Measurements from ENCODE around the gene LIME1. TPM values are rescaled to one million over a fixed set of nuclear protein-coding genes. Genes with fewer than 3 reads are reported as not detected.

LIME1 gene, protein sequence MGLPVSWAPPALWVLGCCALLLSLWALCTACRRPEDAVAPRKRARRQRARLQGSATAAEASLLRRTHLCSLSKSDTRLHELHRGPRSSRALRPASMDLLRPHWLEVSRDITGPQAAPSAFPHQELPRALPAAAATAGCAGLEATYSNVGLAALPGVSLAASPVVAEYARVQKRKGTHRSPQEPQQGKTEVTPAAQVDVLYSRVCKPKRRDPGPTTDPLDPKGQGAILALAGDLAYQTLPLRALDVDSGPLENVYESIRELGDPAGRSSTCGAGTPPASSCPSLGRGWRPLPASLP
- total RNA-seq = 100 to 1,000 TPM; 162 to 169 TPM
- polyA plus RNA-seq = 100 to 1,000 TPM; 297 to 324 TPM

DNA sequence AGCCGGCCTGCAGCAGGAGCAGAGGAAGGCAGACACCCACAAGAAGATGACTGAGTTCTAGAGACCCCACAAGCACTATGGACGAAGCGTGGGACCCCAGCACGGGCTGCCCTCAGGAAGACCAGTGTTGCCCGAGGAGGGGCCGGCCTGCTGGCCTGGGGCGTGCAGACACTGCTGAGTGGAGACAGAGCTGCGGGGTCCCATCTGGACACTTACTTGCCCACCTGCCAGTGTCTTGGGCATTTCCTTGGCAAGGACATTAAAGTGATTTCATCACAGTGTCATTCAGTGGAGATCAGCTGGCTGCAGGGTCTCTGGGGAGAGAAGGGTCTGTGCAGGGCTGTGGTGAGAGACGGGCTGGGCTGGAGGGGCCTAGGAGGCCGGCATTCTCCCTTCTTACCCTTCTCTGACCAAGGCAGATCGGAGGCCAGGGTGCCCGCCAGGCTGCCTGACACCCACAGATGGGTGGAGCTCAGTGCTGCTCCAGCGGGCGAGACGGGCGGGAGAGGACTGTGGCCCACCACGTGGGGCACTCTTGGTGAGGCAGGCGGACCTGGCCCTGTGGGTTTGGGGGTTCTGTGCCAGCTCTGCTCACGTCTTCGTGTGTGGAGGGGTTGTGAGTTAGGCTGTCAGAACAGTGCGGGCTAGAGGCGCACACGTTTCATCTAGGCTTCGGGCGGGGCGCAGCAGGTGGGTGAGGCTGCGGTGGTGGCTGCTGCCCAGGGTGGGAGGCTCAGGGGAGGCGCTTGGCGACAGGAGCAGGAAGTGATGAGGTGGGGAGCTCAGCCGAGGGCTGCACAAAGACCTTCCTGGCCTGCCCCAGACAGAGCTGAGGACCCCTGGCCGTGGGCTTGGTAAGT is at the start of gene LIME1:
Gene LIME1, plus strand, starts transcription at position 806 of the 860 bp plus-strand sequence. CDS start 886 bp downstream, outside the sequence.
- POLR2A ChIA-PET (ENCODE audit: partially characterized antibody) = interaction anchor here (0.6 to 7.0 kb wide), 37 partner anchors 8 to 343 kb away, joined by 3 to 202 read pairs (median 7); partner anchors contain the start of genes ARFRP1, FNDC11, GMEB2 and OPRL1
- peak within 1 kb of the TSS; percentile 89 to 95 (median 91) for H3K4me3 Mint-ChIP-seq
- H3K9me3 ChIP-seq (ENCODE audit: control insufficient read depth in 1 of 2, low read length in 2 of 2) = no peaks in the 10 kb centered on the region
- intact Hi-C loops (cut with micrococcal nuclease) = loop anchor here (1.0 to 5.0 kb wide), 6 partner anchors 8 to 221 kb away; partner anchors contain the start of genes ARFRP1, STMN3 and UCKL1
- no peaks in the 10 kb centered on the region for H3K27me3 Mint-ChIP-seq
- peaks cover 22% of the 10 kb centered on the region for H3K36me3 ChIP-seq (ENCODE audit: insufficient read depth, low read length)
- peaks cover 10 to 28% (median 15%) of the 10 kb centered on the region in 4 donors for H3K4me1 Mint-ChIP-seq
- H3K27ac Mint-ChIP-seq = peak within 1 kb of the TSS; percentile 90 to 97 (median 94)
- H3K4me1 ChIP-seq (ENCODE audit: insufficient read depth, low read length) = peaks cover 42% of the 10 kb centered on the region
- peaks cover 0 to 3% (median 0%) of the 10 kb centered on the region in 8 donors for H3K9me3 Mint-ChIP-seq
- no peaks in the 10 kb centered on the region for H3K27me3 ChIP-seq (ENCODE audit: insufficient read depth, low read length)
- peaks cover 7 to 29% of the 10 kb centered on the region in 2 donors for H3K36me3 Mint-ChIP-seq
- H3K4me3 ChIP-seq (ENCODE audit: low read length in 2 of 2) = peak within 1 kb of the TSS; percentile 91 to 92
- H3K27ac ChIP-seq (ENCODE audit: low read depth, low read length) = peak within 1 kb of the TSS; percentile 69
- DNase-seq = peak; percentile 85 to 91 (median 87)
- CTCF ChIA-PET (ENCODE audit: partially characterized antibody) = interaction anchor here (0.8 to 2.4 kb wide), 16 partner anchors 8 to 244 kb away, joined by 3 to 26 read pairs (median 4); partner anchors contain the start of genes ARFRP1, PTK6, SAMD10 and ZGPAT

DNA sequence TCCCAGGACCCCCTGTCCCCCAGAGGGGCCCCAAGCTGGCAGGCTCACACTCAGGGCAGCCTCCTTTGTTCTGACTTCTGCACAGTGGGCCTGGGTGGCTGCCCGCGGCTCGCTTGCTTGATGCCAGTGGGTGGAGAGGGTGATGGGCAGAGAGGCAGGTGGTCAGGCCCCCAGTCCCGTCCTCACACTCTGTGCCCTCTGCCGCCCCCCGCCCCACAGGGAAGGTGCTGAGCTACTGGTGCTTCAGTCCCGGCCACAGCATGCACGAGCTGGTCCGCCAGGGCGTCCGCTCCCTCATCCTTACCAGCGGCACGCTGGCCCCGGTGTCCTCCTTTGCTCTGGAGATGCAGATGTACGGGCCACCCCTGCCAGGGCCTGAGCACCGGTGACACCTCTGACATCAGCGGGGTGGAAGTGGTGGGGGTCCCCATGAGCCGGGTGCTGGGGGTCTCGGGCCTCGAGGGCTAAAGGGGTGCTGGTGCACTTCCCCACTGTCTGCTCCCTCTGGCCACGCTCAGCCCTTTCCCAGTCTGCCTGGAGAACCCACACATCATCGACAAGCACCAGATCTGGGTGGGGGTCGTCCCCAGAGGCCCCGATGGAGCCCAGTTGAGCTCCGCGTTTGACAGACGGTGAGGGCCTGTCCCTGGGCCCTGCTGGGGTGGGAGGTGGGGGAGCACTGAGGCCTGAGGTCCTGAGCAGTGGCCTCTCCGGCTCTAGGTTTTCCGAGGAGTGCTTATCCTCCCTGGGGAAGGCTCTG is 48.9 kb upstream of the LIME1 start:
- H3K27ac Mint-ChIP-seq = no peak overlapping the region
- H3K4me1 Mint-ChIP-seq = peaks cover 1 to 10% (median 5%) of the 10 kb centered on the region in 4 donors
- Histone ChIP-seq H3K4me1 (ENCODE audit: insufficient read depth, low read length) (peaks cover 16% of the 10 kb centered on the region), H3K36me3 (ENCODE audit: insufficient read depth, low read length) (no peaks in the 10 kb centered on the region), H3K9me3 (ENCODE audit: control insufficient read depth in 1 of 2, low read length in 2 of 2) (no peaks in the 10 kb centered on the region), H3K27me3 (ENCODE audit: insufficient read depth, low read length) (no peaks in the 10 kb centered on the region), H3K27ac (ENCODE audit: low read depth, low read length) (no peak overlapping the region), H3K4me3 (ENCODE audit: low read length in 2 of 2) (no peak overlapping the region)
- peak in 1 of 5 donors; percentile 13 for DNase-seq
- no peak overlapping the region for H3K4me3 Mint-ChIP-seq
- ChIA-PET CTCF (ENCODE audit: partially characterized antibody) (no interaction called here), POLR2A (ENCODE audit: partially characterized antibody) (interaction anchor here (1.0 to 2.4 kb wide), 6 partner anchors 15 to 150 kb away, joined by 3 to 5 read pairs (median 3); partner anchors contain the start of genes ARFRP1, LIME1, PTK6 and RTEL1)
- intact Hi-C loops (cut with micrococcal nuclease) = no loop called here
- peaks cover 0 to 2% of the 10 kb centered on the region in 2 donors for H3K36me3 Mint-ChIP-seq
- no peaks in the 10 kb centered on the region for H3K27me3 Mint-ChIP-seq
- H3K9me3 Mint-ChIP-seq = no peaks in the 10 kb centered on the region

DNA sequence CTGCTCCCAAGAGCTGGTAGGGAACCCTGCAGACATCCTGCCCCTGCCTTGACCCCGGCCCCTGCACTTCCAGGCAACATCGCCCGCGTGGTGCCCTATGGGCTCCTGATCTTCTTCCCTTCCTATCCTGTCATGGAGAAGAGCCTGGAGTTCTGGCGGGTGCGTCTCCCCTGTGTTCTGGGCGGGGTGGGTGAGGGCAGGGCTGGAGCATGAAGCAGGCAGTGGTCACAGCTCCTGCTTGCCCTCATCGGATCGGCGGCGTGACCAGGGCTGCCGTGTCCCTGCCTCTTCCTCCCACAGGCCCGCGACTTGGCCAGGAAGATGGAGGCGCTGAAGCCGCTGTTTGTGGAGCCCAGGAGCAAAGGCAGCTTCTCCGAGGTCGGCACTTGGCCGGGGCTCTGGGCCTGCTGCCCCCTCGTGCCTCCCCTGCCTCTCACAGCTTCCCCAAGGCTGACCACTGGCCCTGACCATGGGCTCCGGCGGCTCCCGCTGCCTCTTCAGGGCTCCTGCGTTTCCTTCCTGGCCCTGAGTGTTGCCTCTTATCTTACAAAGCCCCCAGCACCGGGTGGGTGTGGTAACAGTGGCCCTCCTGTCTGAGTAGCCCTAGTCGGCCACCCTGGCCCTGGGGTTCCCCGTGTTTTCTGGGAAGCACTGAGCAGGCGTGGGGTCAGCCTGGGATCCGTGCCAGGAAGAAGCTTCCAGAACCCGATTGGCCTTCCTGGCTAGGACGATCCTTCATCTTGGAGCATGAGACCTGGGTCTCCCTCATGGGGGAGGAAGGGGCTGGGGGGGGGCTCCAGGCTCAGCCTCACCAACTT is 48.0 kb upstream of the LIME1 start:
- H3K27me3 Mint-ChIP-seq = no peaks in the 10 kb centered on the region
- no peak for DNase-seq
- no peak overlapping the region for H3K27ac Mint-ChIP-seq
- H3K9me3 Mint-ChIP-seq = no peaks in the 10 kb centered on the region
- H3K9me3 ChIP-seq (ENCODE audit: control insufficient read depth in 1 of 2, low read length in 2 of 2) = no peaks in the 10 kb centered on the region
- peaks cover 0 to 2% of the 10 kb centered on the region in 2 donors for H3K36me3 Mint-ChIP-seq
- ChIA-PET POLR2A (ENCODE audit: partially characterized antibody) (interaction anchor here (0.6 to 2.4 kb wide), 5 partner anchors 9 to 176 kb away, joined by 3 to 6 read pairs (median 3); partner anchors contain the start of genes ARFRP1, LIME1 and ZGPAT), CTCF (ENCODE audit: partially characterized antibody) (no interaction called here)
- H3K4me3 ChIP-seq (ENCODE audit: low read length in 2 of 2) = no peak overlapping the region
- H3K4me1 Mint-ChIP-seq = peaks cover 1 to 10% (median 5%) of the 10 kb centered on the region in 4 donors
- H3K36me3 ChIP-seq (ENCODE audit: insufficient read depth, low read length) = no peaks in the 10 kb centered on the region
- H3K4me3 Mint-ChIP-seq = peak overlapping the region in 1 of 8 donors; percentile 41
- H3K27ac ChIP-seq (ENCODE audit: low read depth, low read length) = no peak overlapping the region
- no peaks in the 10 kb centered on the region for H3K27me3 ChIP-seq (ENCODE audit: insufficient read depth, low read length)
- peaks cover 16% of the 10 kb centered on the region for H3K4me1 ChIP-seq (ENCODE audit: insufficient read depth, low read length)
- intact Hi-C loops (cut with micrococcal nuclease) = no loop called here

DNA sequence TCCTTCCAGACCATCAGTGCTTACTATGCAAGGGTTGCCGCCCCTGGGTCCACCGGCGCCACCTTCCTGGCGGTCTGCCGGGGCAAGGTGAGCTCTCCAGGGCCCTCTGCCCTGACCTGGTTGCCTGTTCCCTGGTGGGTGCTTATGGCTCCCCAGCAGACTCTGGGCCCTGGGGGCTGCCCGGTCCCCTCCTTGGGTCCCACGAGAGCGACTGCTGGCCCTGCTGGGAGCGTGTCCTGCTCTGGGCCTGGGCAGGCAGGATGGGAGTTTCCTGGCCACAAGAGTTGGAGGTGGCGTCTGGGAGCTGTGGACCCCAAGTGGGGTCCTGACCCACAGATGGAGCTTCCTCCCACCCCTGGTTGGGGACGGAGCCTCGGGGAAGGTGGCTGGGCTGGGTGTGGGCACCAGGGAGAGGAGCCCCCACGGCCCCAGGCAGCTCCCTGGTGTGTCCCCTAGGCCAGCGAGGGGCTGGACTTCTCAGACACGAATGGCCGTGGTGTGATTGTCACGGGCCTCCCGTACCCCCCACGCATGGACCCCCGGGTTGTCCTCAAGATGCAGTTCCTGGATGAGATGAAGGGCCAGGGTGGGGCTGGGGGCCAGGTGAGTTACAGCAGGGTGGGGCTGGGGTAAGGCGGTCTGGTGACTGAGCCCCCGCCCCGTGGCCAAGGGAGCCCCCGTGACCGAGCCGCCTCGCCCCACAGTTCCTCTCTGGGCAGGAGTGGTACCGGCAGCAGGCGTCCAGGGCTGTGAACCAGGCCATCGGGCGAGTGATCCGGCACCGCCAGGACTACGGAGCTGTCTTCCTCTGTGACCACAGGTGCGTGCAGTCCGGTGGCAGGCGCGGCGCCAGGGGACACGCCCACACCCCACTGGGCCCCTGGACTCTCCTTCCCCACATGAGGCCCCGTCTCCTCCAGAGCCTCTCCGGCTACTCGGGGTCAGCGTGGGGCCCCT is 47.1 kb upstream of the LIME1 start:
- ChIA-PET CTCF (ENCODE audit: partially characterized antibody) (no interaction called here), POLR2A (ENCODE audit: partially characterized antibody) (interaction anchor here (0.6 to 2.4 kb wide), 4 partner anchors 8 to 175 kb away, joined by 3 to 6 read pairs (median 4); partner anchors contain the start of genes ARFRP1, LIME1 and ZGPAT)
- H3K4me1 Mint-ChIP-seq = peaks cover 0 to 10% (median 1%) of the 10 kb centered on the region in 4 donors
- H3K36me3 Mint-ChIP-seq = peaks cover 0 to 2% of the 10 kb centered on the region in 2 donors
- H3K9me3 Mint-ChIP-seq = peaks cover 0 to 3% (median 0%) of the 10 kb centered on the region in 8 donors
- no peak for DNase-seq
- no peaks in the 10 kb centered on the region for H3K27me3 ChIP-seq (ENCODE audit: insufficient read depth, low read length)
- no peak overlapping the region for H3K27ac ChIP-seq (ENCODE audit: low read depth, low read length)
- intact Hi-C loops (cut with micrococcal nuclease) = no loop called here
- no peak overlapping the region for H3K27ac Mint-ChIP-seq
- no peak overlapping the region for H3K4me3 Mint-ChIP-seq
- no peaks in the 10 kb centered on the region for H3K27me3 Mint-ChIP-seq
- H3K9me3 ChIP-seq (ENCODE audit: control insufficient read depth in 1 of 2, low read length in 2 of 2) = no peaks in the 10 kb centered on the region
- no peak overlapping the region for H3K4me3 ChIP-seq (ENCODE audit: low read length in 2 of 2)
- no peaks in the 10 kb centered on the region for H3K36me3 ChIP-seq (ENCODE audit: insufficient read depth, low read length)
- H3K4me1 ChIP-seq (ENCODE audit: insufficient read depth, low read length) = peaks cover 16% of the 10 kb centered on the region

DNA sequence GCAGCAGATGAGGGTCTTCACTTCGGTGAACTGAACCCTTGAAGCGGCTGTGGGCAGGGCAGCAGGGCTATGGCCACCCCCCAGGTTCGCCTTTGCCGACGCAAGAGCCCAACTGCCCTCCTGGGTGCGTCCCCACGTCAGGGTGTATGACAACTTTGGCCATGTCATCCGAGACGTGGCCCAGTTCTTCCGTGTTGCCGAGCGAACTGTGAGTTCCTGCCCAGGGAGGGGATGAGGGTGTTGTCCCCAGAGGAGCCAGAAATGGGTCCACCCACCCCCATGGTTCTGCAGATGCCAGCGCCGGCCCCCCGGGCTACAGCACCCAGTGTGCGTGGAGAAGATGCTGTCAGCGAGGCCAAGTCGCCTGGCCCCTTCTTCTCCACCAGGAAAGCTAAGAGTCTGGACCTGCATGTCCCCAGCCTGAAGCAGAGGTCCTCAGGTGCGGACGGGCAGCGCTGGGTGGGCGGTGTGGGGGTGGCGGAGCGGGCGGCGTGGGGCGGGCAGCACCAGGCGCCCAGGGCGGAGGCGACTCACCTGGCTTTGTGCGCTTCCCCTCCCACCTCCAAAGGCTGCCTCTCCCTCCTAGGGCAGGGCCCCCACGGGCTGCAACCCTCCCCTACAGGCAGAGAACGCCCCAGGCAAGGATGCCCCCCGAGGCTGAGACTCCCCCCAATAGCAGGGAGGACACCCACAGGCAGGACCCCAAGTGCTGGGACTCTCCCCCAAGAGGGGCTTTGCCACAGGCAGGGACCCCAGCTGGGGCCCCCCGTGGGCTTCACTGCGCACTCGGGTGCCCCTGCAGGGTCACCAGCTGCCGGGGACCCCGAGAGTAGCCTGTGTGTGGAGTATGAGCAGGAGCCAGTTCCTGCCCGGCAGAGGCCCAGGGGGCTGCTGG is 46.2 kb upstream of the LIME1 start:
- H3K27ac Mint-ChIP-seq = no peak overlapping the region
- H3K4me3 ChIP-seq (ENCODE audit: low read length in 2 of 2) = no peak overlapping the region
- H3K9me3 Mint-ChIP-seq = peaks cover 0 to 3% (median 0%) of the 10 kb centered on the region in 8 donors
- H3K9me3 ChIP-seq (ENCODE audit: control insufficient read depth in 1 of 2, low read length in 2 of 2) = no peaks in the 10 kb centered on the region
- H3K36me3 Mint-ChIP-seq = peaks cover 0 to 2% of the 10 kb centered on the region in 2 donors
- peaks cover 0 to 10% (median 1%) of the 10 kb centered on the region in 4 donors for H3K4me1 Mint-ChIP-seq
- peaks cover 16% of the 10 kb centered on the region for H3K4me1 ChIP-seq (ENCODE audit: insufficient read depth, low read length)
- H3K27me3 Mint-ChIP-seq = no peaks in the 10 kb centered on the region
- ChIA-PET POLR2A (ENCODE audit: partially characterized antibody) (interaction anchor here (1.9 to 2.4 kb wide), 2 partner anchors 32 to 47 kb away, joined by 5 to 8 read pairs; partner anchors contain the start of genes LIME1 and RTEL1), CTCF (ENCODE audit: partially characterized antibody) (no interaction called here)
- intact Hi-C loops (cut with micrococcal nuclease) = no loop called here
- no peak for DNase-seq
- H3K4me3 Mint-ChIP-seq = no peak overlapping the region
- H3K36me3 ChIP-seq (ENCODE audit: insufficient read depth, low read length) = no peaks in the 10 kb centered on the region
- H3K27me3 ChIP-seq (ENCODE audit: insufficient read depth, low read length) = no peaks in the 10 kb centered on the region
- H3K27ac ChIP-seq (ENCODE audit: low read depth, low read length) = no peak overlapping the region

All from CD4-positive, alpha-beta memory T cell (primary cell).